AG20443 (cell line): Measurements from ENCODE around the gene SHLD2.
"Not testable (repeated sequence)": the region's sequence is repeated elsewhere in the genome, so short reads cannot be mapped to it uniquely, and the experiment has no call there.

Experiments used
- DNase-seq: peaks from one replicate; pipeline ENCODE4 v3.0.0; 2012; ENCODE audit warnings: low spot score, mixed read lengths

The SHLD2 gene

GRCh38 chr10:87094373-87095235 is at the start of gene SHLD2, which contains the start of gene GLUD1:
TSS of gene SHLD2 (plus strand) at chr10:87095206. CDS start at chr10:87151355, 56,149 bp downstream.
TSS of gene GLUD1 (minus strand) at chr10:87094843. CDS start at chr10:87094769, 74 bp downstream.
- DNase-seq = peak; percentile 97

GRCh38 chr10:87045434-87045938 is 49.5 kb upstream of the SHLD2 start:
- no peak for DNase-seq

DNA sequence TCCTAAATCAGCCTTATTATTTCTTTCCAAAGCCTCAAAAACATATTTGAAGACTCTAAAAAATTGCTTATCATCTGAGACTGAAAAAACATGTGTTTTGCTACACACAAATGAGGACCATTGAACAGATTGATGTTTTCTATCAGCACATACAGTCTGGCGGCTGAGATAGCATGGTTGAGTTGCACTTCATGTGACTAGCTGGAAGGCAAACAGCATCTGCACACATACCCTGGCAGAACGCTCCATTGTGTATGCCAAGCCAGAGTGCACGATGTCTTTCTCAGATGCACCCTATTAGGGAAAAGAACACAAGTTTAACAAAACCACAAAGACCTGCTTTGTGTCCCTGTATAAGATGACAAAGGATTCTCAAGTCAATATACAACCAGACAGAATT is 41.9 kb upstream of the SHLD2 start:
- DNase-seq = no peak

DNA sequence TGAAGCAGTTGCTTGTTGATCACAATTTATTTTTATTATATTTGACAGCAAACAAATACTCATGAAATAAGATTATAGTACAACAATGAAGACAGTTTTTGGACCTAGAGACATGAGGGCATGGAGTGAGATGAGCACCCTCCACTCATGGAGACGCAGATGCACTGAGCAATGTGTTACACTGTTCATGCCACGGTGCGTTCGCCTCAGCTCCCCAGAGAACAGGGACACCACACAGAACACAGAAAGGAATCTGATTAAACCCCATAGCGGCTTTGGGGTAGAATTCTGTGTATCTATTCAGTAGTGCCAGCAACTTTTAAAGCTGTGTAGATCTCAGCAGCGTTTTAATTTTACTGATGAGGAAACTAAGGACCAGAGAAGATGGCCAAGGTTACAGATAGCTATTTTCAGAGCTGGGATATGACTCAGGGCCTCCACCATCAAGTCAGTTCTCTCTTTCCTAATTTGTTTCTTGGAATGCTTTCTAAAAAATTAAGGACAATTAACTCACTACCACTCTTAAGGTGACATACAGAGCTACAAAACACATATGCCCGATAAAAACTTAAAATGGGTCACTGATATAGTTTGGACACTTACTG is 41.3 kb upstream of the SHLD2 start:
- DNase-seq = no peak

DNA sequence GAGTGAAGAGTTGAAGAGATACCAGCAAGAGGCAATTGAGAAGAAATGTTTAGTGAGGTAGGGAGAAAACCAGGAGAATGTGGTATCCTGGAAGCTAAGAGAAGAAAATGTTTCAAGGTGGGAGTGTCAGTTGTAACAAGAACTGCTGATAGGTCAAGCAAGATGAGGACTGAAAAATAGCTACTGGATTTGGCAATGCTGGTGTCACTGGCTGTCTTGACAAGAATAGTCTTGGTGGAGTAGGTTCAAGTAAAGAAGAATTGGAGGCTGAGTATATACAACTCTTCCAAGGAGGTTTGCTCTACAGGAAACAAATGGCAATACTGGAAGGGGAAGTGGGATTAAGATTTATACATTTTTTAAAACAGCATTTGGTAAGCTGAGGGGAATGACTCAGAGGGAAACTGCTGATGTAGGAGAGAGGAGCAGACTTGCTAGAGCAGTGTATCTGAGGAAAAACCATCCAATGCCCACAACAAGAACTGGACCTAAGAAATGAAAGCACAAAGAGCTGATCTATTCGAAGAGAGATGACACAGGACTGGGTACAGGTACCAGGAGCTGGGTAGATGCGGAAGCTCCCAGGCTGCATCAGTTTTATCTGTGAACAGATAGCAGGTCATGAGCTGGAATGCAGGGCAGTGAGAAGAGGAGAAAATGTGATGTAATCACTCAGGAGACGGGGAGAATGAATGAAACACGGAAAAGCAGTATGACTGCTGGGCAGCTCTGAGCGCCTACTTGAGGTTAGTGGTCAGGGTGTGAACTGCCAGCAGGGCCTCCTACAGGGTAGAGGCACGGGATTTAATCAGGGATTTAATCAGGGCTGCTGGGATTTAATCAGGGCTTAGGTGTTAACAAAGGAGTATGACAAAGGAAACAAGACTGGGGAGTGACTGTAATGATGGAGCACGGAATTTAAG is 40.4 kb upstream of the SHLD2 start:
- peak; percentile 69 for DNase-seq

DNA sequence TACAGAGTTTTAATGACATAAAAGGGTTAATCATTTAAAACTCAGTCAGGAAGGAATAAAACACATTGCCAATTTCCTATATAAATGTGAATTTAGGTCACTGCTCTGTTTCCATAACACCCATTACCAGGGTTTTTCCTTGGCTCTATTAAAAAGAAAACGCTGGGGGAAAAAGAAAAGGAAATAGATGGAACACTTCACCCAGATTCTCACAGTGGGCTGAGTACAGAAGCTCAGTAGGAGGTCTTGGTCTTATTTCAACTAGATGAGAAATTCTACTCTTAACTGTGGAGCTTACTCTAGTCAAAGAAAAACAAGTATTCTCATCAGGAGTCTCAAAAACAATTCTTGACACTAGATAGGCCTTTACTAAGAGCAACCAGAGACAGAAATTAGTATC is 36.8 kb upstream of the SHLD2 start:
- no peak for DNase-seq

DNA sequence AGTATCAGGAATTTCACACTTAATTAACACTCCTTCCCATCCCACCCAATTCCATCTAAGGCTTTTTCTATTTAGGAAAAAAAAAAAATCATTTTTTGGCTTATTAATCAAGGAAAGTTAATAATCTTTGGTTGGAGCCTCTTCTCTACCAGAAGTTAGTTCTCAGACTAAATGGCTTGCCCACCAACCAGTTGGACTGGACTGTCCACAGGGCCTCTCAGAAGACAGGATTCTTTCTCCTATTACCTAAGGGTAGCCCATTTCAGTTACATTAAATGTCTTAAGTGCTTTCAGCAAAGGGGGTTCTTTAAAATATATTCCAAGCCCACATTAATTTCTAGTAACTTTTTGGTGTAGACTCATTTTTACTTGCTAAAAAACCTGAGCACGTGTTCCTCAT is 35.6 kb upstream of the SHLD2 start:
- no peak for DNase-seq

DNA sequence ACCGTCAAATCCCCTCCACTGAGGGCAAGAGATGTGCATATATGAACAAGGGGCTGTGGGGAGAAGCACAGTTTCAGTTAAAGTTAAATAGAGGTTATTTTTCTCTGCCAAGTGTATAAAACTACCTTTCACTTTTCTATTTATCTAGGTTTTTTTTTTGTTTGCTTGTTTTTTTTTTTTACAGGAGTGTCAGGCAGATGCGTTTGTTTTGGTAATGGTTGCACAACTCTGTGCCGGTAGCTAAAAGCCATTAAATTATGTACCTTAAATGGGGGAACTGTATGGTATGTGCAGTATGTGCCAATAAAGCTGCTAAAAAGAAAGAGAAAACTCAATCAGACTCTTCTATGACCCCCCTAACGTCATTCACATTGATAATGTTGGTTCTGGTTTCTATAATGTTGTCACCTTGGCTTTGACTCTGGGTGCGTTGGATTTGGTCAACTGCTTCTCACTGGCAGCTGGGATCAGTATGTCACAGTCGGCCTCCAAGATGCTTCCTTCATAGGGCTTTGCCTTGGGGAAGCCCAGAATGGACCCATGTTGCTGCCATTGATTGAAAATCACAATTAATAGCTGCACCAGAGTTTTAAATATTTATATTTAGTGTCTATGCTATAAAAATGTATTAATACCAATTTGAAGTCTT is 34.6 kb upstream of the SHLD2 start:
- DNase-seq = no peak

- DNase-seq = no peak
Observed at GRCh38 chr10:87064651-87065050, 30.4 kb upstream of the SHLD2 start.

GRCh38 chr10:87066178-87066577 is 28.8 kb upstream of the SHLD2 start:
- no peak for DNase-seq

DNA sequence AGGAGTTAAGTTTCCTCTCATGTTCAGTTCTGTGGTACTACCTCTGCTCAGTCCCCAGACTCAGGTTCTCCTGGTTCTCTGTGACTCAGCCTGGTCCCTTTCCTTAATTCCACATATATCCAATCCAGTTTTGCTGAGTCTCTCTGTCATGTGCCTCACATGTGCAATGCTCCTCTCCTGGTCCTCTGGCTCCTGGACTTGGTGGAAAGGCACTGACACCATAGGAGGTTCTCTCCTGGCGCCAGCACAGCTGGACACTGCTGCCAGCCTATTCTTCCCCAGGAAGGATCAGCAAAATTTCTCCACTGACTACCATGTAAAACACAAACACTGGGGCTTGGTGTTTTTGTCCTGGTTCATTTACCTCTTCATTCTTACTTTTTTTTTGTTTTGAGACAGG is 28.1 kb upstream of the SHLD2 start:
- DNase-seq = no peak

DNA sequence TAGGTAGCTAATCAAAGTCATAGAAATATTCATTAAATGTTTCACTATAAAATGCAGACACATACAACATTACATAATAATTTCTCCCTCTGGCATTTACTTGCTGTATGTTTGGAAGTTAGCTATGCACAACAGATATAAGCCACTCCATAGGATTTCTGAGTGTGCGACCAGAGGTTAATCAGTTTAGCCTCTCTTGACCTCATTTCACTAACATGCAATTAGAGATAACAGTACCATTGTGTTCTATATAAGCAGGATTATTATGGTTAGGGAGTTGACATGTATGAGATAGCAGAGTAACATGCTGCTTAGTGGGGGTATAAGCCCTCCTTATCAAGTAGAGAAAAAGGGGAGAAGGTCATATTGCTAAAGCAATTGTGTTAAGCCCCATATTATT is 26.7 kb upstream of the SHLD2 start:
- no peak for DNase-seq

- no peak for DNase-seq
Observed at GRCh38 chr10:87072449-87072848, 22.6 kb upstream of the SHLD2 start.

DNA sequence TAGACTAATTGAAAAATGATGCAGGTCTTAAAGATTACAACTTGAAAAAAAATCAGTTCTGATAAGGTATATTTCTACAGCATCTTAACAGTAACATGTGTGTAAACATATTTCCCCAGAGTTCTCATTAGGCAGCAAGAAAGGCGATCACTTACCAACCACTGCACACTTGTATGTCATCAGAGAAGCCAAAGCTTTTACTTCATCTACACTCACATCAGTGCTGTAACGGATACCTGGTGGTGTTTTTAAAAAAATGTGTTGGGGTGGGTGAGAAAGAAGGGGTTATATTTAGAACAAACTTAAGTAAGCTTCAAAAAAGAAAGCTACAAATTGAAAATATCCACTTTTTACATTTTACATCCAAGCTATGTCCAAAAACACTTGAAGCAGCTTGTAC is 18.6 kb upstream of the SHLD2 start:
- DNase-seq = not testable (repeated sequence)

DNA sequence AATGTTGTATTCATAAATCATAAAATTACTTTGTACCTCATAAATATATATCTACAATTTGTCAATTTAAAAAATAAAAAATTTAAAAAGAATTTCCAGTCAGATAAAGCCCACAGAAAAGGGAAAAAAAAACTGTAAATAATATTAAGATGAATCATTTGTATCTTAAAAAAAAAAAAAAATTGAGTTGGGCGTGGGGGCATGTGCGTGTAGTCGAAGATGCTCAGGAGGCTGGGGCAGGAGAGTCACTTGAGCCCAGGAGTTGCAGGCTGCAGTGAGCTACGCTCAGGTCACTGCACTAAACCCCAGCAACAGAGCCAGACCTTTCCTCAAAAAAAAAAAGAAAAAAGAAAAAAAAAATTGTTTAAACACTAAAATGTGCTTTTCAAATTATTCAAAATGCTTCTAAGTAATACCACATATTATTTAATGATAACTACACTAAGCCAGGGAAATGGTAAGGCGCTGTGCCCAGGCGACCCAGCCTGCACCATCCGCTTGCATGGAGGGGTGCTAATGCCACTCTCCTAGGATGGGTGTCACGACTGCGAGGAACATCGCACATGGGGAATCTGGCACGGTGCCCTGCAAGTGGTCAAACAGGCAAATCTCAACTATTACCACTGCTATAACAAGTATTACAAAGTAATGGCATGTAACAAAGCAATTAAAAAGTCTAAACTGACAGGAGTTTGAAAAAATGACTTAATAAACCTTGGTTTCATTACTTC is 15.7 kb upstream of the SHLD2 start:
- DNase-seq = no peak

- DNase-seq = not testable (repeated sequence)
Observed at GRCh38 chr10:87080621-87081020, 14.4 kb upstream of the SHLD2 start.

GRCh38 chr10:87081574-87081973 is 13.4 kb upstream of the SHLD2 start:
- DNase-seq = not testable (repeated sequence)

- DNase-seq = peak; percentile 11
Observed at GRCh38 chr10:87082219-87082618, 12.8 kb upstream of the SHLD2 start.

DNA sequence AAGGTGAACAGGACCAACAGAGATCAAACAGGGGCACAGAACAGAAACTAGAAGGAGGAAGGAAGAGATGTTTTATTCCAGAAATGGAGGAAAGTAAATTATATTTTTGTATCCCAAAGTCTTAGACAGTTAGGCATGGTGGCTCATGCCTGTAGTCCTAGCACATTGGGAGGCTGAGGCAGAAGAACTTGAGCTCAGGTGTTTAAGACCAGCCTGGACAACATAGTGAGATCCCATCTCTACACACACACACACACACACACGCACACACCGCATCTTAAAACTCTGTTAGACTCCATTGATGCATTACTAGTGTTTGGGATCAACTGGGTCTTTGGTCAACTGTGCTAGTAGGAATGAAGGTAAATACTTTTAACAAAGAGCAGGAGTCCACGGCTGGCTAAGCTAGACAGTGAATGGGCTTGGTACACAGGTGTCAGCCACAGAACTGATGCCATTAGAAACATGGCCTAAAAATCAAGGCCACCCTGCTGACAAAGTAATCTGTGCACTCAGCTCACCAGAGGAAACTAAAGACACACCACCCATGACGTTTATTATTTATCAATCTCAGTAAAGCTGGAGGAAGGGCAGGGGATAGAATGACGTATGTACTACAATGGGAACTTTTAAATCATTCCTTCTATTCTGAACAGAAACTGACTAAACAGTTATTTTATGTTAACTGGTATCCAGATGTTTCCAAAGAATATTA is 11.3 kb upstream of the SHLD2 start:
- DNase-seq = not testable (repeated sequence)

GRCh38 chr10:87084291-87084782 is 10.7 kb upstream of the SHLD2 start:
- DNase-seq = peak; percentile 24
